SW 1271 (cell line): ENCODE data around the gene MMP11.
"Not testable (repeated sequence)": the region's sequence is repeated elsewhere in the genome, so short reads cannot be mapped to it uniquely, and the experiment has no call there.

Experiments
- DNase-seq, 2 experiments: peaks; one replicate each; lab custom pipeline; 2025; lab: John Stamatoyannopoulos, UW

Gene MMP11, protein sequence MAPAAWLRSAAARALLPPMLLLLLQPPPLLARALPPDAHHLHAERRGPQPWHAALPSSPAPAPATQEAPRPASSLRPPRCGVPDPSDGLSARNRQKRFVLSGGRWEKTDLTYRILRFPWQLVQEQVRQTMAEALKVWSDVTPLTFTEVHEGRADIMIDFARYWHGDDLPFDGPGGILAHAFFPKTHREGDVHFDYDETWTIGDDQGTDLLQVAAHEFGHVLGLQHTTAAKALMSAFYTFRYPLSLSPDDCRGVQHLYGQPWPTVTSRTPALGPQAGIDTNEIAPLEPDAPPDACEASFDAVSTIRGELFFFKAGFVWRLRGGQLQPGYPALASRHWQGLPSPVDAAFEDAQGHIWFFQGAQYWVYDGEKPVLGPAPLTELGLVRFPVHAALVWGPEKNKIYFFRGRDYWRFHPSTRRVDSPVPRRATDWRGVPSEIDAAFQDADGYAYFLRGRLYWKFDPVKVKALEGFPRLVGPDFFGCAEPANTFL

GRCh38 chr22:23772649-23773473 lies at the start of gene MMP11:
TSS of gene MMP11 (plus strand) at chr22:23772849. CDS start at chr22:23772871, 22 bp downstream.
- DNase-seq = peak in 1 of 2 experiments; percentile 6

DNA sequence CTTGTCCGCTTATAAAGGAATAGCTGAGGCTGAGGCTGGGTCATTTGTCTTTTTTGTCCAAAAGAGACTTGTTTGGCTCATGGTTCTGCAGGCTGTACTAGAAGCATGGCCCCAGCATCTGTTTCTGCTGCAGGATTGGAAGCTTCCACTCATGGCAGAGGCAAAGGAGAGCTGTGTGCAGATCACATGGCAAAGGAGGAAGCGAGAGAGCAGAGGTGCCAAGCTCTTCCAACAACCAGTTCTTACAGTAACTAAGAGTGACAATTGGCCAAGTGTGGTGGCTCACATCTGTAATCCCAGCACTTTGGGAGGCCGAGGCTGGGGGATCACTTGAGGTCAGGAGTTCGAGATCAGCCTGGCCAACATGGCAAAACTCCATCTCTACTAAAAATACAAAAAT lies 44.5 kb upstream of the MMP11 start:
- DNase-seq = not testable (repeated sequence)

GRCh38 chr22:23737696-23738095 lies 35.0 kb upstream of the MMP11 start:
- no peak for DNase-seq

DNA sequence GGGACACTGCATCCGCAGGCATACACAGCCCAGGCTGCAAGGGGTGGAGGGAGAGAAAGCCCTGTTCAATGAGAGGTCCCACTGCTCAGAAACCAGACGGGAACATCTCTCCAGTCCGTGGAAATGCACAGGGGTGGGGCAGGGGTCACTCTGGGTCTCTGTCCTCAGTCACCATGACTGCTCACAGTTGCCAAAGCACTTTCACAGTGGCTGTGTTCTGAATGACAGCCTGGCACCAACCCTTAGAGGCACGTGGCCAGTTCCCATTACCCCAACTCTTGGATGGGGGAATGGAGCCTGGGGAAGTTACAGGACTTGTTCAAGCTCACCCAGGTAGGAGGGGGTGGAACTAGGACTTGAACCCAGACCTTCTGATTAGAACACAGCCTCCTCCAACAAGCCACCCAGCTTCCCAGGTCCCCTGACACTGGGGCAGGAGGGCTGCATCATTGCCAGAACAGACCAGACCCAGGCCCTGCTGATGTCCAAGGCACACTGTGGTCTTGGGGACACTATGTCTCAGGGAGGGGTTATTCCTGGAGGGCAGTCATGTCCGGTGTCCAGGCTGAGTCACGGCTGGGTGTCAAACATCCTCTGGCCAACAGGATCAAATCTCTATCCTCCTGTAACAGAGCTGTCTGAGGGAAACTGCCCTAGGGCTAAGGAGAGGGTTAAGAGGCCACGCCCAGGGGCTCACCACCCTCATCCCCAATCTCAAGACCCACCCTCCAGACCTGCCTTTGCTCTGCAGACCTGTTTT lies 30.0 kb upstream of the MMP11 start:
- DNase-seq = peak in 1 of 2 experiments; percentile 2

DNA sequence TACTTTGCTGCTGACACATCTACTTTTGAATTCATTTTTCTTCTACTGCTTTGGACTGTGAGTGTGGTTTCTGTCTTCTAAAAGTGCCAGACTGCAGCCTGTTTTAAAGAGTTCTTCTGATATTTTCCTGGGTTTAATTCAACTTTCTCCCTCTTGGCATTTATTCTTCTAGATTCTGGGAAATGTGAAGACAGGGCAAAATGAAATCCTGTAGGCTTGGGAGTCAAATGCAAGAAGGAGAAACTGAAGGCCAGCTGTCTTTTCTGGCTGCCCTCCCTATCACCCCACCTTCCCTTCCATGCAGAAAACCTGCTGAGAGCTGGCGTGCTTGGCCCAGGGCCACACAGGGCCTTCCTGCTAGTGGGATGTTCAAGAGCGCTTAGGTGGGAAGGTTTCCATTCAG lies 29.3 kb upstream of the MMP11 start:
- no peak for DNase-seq

- no peak for DNase-seq
These were observed 28.6 kb upstream of the MMP11 start for GRCh38 chr22:23744001-23744400.

DNA sequence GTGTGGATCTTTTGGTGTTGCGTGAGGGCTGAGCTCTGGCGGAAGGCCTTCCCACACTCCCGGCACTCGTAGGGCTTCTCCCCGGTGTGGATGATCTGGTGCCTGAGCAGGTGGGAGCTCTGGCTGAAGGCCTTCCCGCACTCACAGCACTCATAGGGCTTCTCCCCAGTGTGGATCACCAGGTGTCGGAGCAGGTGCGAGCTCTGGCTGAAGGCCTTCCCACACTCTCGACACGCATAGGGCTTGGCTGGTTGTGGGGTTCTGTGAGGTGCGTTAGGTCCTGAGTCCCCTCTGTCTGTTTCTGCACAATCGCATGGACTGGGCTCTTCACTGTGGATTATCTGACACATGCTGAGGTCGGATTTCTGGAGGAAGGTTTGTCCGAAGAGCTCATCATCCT lies 28.2 kb upstream of the MMP11 start:
- no peak for DNase-seq

DNA sequence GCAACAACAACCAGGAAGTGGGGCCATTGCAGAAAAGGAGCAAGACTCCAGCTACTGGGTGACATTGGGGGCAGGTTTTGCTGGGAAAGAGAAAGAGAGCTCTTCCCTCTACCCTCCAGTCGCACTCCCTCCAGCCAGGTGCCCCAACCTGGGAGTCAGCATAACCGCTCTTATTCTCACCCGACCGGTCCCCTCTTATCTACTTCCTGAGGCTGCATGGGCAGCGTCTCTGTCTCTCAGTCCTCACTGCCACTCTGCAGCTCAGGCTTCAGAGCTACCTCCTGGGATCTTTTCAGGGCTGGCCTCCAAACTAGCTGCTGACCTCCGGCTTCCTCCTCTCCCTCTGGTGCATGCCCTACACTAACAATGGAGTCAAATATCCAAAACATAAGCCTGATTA lies 26.9 kb upstream of the MMP11 start:
- no peak for DNase-seq

DNA sequence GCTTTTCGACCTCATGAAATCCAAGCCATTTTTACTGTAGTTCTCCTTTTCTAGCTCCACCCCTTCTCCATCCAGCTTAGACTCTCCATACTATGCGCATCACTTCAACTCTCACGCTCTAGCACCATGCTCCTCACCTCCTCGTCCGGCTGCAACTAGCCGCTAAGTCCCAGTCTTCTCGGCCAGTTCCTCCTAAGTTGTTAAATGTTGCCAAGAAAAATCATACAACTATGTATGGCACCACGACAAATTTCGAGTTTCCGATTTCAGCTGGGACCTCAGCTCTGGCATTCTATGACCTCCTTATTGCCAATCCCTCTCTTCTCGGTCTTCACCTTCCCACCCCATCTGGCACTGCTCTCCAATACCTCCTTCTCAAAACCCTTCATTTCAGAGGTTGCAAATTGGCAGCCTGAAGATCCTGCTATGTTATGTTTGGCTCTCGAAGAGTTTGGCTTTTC lies 22.8 kb upstream of the MMP11 start:
- no peak for DNase-seq

DNA sequence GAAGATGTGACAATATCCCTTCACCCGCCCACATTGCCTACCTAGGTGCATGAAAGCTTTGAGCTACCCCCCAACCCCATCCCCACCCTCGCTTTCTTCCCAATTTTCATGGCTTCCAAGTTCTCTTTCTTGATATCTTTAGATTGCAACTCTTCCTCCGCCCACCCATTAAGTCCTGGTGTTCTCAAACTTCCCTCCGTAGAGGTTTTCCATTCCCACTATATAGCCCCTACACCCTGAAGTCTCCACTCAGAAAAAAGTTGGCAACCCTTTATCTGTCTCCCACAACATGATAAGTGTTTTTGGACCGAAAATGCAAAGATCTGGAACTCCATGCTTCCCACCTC lies 22.3 kb upstream of the MMP11 start:
- DNase-seq = no peak

DNA sequence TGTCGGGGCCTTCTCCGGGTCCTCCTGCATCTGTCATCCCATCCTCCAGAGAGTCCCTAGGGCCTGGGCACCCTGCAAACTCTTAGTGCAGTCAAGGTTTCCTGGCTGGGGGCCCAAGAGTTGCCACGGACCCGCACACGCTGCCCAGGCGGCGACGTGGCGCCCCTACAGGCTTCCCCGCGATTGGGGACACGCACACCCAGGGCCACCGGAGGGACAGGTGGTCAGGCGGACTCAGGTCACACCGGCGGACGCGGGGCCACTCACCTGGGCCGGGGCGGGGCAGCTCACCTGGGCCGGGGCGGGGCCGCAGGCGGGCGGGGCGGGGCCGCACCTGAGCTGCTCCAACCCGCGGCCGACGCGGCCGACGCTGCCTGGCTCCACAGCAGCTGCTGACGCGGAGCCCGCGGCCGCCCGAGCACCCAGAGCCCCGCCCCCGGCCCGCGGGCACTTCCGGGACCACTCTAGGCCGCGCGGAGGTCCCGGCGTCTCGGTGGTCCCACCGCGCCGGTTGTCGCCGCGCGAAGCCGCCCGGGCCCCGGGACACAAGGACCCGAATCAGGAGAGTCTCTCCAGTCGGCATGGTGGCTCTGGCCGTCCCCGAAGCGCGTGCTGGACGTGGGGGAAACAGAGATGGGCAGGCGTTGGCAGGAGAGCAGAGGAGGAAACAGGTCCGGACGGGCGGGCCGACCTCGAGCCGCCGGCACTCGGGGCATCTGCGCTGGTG lies 21.8 kb upstream of the MMP11 start, which contains the start of gene ZNF70:
Gene ZNF70, minus strand, starts transcription at position 399 of the 727 bp plus-strand sequence. CDS start 5,972 bp downstream, outside the sequence.
- peak; percentile 45 to 70 for DNase-seq

DNA sequence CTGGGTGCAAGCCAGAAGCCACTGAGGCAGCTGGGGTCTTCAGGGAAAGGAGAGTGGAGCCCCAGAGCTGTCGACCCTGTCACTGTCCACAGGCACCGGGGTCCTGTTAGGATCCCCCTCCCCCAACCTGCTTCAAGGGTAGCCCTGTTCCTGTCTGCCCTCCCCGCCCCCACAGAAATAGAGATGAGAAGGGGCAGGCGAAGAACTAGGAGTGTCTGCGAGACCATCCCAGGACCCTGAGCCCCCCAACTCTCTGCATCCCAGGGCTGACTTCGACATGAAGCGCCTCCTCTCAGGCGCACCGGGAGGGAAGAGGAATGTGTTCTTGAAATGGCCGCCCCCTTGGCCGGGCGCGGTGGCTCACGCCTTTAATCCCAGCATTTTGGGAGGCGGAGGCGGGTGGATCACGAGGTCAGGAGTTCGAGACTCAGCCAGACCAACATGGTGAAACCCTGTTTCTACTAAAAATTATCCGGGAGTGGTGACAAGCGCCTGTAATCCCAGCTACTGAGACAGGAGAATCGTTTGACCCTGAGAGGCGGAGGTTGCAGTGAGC lies 21.1 kb upstream of the MMP11 start:
- peak in 1 of 2 experiments; percentile 18 for DNase-seq

GRCh38 chr22:23752090-23752691 lies 20.5 kb upstream of the MMP11 start:
- DNase-seq = no peak

- DNase-seq = no peak
These were observed 19.9 kb upstream of the MMP11 start for GRCh38 chr22:23752750-23753149.

DNA sequence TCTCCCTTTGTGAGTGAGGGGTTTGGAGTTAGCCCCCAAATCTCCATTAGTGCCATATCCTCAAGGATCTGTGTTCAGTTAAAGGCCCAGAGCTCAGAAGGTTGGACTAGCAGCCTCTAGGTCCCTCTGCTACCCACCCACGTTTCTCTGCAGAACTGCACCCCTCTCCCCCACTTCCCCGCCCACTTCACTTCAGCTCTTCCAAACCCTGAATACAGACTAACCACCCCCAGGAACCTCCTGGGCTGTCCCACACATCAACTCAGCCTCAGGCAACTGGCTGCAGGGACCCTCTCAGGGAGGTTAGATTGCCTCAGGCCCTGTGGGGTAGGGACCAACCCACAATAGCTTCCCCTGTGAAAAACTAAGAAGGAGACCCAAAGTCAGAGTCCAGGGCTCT lies 19.3 kb upstream of the MMP11 start:
- no peak for DNase-seq

DNA sequence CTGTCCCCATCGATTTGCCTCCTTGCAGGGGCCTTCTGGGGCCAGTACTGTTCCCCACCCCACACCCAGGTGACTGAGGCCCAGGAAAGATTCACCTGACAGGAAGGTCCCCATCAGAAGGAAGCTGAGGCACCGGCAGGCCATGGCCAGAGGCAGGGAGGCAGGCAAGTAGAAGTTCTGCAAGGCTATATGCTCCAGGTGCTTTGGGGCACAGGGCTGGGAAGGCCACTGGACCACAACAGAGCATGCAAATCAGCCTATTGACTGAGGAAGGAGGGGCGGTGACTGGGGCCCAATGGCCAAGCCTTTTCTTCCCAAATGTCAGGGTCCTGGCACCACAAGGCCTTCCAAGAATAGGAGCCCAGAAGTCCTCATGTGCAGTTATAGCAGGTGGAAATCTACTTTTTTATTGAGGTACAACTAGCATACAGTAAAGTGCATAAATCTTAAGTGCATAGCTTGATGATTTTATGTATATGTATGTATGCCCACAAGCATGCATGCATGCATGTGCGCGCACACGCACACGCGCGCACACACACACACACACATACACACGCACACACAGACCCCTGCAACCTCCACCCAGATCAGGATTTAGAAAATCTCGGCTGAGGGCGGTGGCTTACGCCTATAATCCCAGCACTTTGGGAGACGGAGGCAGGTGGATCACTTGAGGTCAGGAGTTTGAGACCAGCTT lies 18.3 kb upstream of the MMP11 start, which contains the start of gene VPREB3:
Gene VPREB3, minus strand, starts transcription at position 206 of the 700 bp plus-strand sequence. Its CDS starts 62 bp downstream, at position 144.
- no peak for DNase-seq

GRCh38 chr22:23754980-23755636 lies 17.5 kb upstream of the MMP11 start:
- DNase-seq = peak in 1 of 2 experiments; percentile 7

DNA sequence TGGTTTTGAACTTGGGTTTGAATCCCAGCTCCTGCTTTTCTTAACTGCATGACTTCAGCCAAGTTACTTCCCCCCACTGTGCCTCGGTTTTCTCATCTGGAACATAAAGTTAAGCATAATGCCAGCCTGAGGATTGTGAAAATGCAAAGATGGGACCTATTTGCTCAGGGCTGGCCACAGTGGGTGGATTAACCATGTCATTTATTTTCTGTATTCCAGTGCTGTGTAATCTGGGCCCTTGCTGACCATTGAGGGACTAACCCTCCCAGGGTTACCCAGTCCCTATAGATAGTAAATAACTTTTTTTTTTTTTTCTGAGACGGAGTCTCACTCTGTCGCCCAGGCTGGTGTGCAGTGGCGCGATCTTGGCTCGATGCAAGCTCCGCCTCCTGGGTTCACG lies 16.9 kb upstream of the MMP11 start:
- DNase-seq = no peak

DNA sequence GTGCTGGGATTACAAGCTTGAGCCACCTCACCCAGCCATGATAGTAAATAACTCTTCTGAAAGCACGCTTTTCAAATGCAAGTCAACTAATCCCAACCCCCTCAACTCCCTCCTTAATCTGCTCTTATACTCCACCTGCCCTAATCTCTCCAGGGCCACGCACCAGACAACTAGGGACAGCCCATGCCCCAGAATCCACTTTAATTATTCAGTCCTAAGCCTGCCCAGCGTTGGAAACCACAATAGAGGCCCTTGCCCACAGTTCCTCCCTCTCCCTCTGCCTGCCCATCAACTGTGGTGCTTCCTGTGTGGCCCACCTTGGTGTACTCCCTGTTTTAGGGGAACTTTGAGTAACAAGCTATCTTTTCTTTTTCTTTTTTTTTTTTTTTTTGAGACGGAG lies 15.8 kb upstream of the MMP11 start:
- DNase-seq = no peak
